K562 (cell line): ENCODE data around the gene PRDX1. TPM values are rescaled to one million over a fixed set of nuclear protein-coding genes. Genes with fewer than 3 reads are reported as not detected.
"Not testable (repeated sequence)": the region's sequence is repeated elsewhere in the genome, so short reads cannot be mapped to it uniquely, and the experiment has no call there.

Experiments used
- ATAC-seq: fragments of 200-7000 bp; cut with Tn5 transposase; 3 replicates; pipeline ENCODE4 v1.9.1; 2020; ENCODE audit warnings: moderate library complexity
- BruUV-seq: library from RNA; stranded (reverse); fragments of 400-500 nt; replicated peaks from 2 replicates; lab custom pipeline; 2021; lab: Mats Ljungman, UMichigan
- CTCF ChIA-PET: fragments of 300-600 bp; formaldehyde crosslinking; extraction: SDS; loops from one replicate; lab custom pipeline; 2021; ENCODE audit warnings: low intra/inter-chr PET ratio; lab: Yijun Ruan, JAX
- POLR2A ChIA-PET: fragments of 300-600, 350-650 bp; sonication (Branson Sonifier 250); formaldehyde crosslinking; extraction: SDS; loops from one replicate; lab custom pipeline; 2021; ENCODE audit warnings: antibody characterized with exemption, inconsistent platforms; lab: Yijun Ruan, JAX
- DNase-seq, 4 experiments: peaks; one replicate each; pipeline versions ENCODE4 v3.0.0 to v3.0.0-alpha.2; 2011 to 2018; ENCODE audit warnings: low spot score in 3 of 4, mixed read lengths in 3 of 4; ENCODE audit errors: extremely low read depth in 1 of 4
- FAIRE-seq: peaks from 2 replicates; lab custom pipeline; 2011; peaks lifted over from hg19 to GRCh38; lab: Jason Lieb, UNC
- H2AFZ ChIP-seq: 2 replicates; pipeline ENCODE4 v1.6.0; 2011; ENCODE audit warnings: low read depth, low read length, control low read depth, inconsistent platforms
- H3K27ac ChIP-seq: fragments of 200-600 bp; 3 replicates; pipeline ENCODE4 v1.8.0; 2011; ENCODE audit warnings: low read depth, mild to moderate bottlenecking, control low read depth, inconsistent platforms, low read length, moderate library complexity, mixed read lengths; ENCODE audit errors: extremely low read depth
- H3K27me3 ChIP-seq, 2 experiments: fragments of 300-600 bp in 1 of 2; 2 replicates in 1 of 2; 3 replicates in 1 of 2; pipeline versions ENCODE4 v1.6.0 to v1.8.0; 2011; ENCODE audit warnings: inconsistent platforms in 2 of 2, low read length in 2 of 2, mild to moderate bottlenecking in 1 of 2, mixed read lengths in 1 of 2, moderate library complexity in 1 of 2; ENCODE audit not compliant: control insufficient read depth in 2 of 2, insufficient read depth in 2 of 2
- H3K36me3 ChIP-seq: fragments of 300-600 bp; 3 replicates; pipeline ENCODE4 v1.8.0; 2011; ENCODE audit warnings: mild to moderate bottlenecking, low read length, inconsistent platforms; ENCODE audit not compliant: control insufficient read depth, insufficient read depth
- H3K4me1 ChIP-seq, 2 experiments: fragments of 200-600 bp in 1 of 2; replicated peaks in 1 of 2; 2 replicates in 1 of 2; 3 replicates in 1 of 2; pipeline versions ENCODE4 v1.5.1 to v1.8.0; 2011; ENCODE audit warnings: inconsistent platforms in 2 of 2, low read length in 2 of 2, mild to moderate bottlenecking in 1 of 2, mixed read lengths in 1 of 2, moderate library complexity in 1 of 2; ENCODE audit not compliant: control insufficient read depth in 2 of 2, insufficient read depth in 2 of 2
- H3K4me2 ChIP-seq: 2 replicates; pipeline ENCODE4 v1.6.1; 2011; ENCODE audit warnings: low read length, control low read depth, inconsistent platforms, mixed read lengths; ENCODE audit not compliant: insufficient read depth
- H3K4me3 ChIP-seq: fragments of 200-600 bp; sonication (generic), shearing (Covaris generic); 2 replicates; pipeline ENCODE4 v1.5.1; 2016; ENCODE audit warnings: control low read depth, inconsistent platforms
- H3K79me2 ChIP-seq: fragments of 200-600 bp; 3 replicates; pipeline ENCODE4 v1.8.0; 2011; ENCODE audit warnings: low read length, inconsistent platforms; ENCODE audit not compliant: control insufficient read depth, insufficient read depth
- H3K9ac ChIP-seq, 2 experiments: 2 replicates each; pipeline versions ENCODE4 v1.6.0 to v1.6.1; 2011; ENCODE audit warnings: low read depth in 2 of 2, low read length in 2 of 2, control low read depth in 1 of 2, inconsistent platforms in 1 of 2, mild to moderate bottlenecking in 1 of 2, mixed read lengths in 1 of 2; ENCODE audit not compliant: insufficient read depth in 1 of 2
- H3K9me1 ChIP-seq: one replicate; pipeline ENCODE4 v1.6.0; 2011; ENCODE audit warnings: inconsistent platforms, mild to moderate bottlenecking, low read length, moderate library complexity; ENCODE audit not compliant: control insufficient read depth, insufficient read depth
- H3K9me3 ChIP-seq: replicated peaks from 2 replicates; pipeline ENCODE4 v1.5.1; 2011; ENCODE audit warnings: low read depth, low read length, inconsistent platforms; ENCODE audit not compliant: control insufficient read depth, insufficient read depth
- H4K20me1 ChIP-seq: replicated peaks from 2 replicates; pipeline ENCODE4 v1.6.1; 2011; ENCODE audit warnings: low read length, inconsistent platforms, mixed read lengths; ENCODE audit not compliant: control insufficient read depth, insufficient read depth
- CBFA2T2 ChIP-seq: fragments of 450-650 bp; conservative IDR thresholded peaks from 2 replicates; pipeline ENCODE4 v1.6.1; 2017; ENCODE audit warnings: mild to moderate bottlenecking
- EGR1 ChIP-seq: fragments of 450-650 bp; conservative IDR thresholded peaks from 2 replicates; pipeline ENCODE4 v1.6.1; 2017; ENCODE audit warnings: mild to moderate bottlenecking
- HIVEP1 ChIP-seq: fragments of 250-450 bp; sonication (Bioruptor Pico); IDR thresholded peaks from 2 replicates; pipeline ENCODE4 v1.4.0; 2020; ENCODE audit warnings: mild to moderate bottlenecking
- HSF4 ChIP-seq: fragments of 250-450 bp; sonication (Bioruptor Pico); IDR thresholded peaks from 2 replicates; pipeline ENCODE4 v2.1.2; 2022; ENCODE audit warnings: mild to moderate bottlenecking, moderate library complexity, borderline replicate concordance
- RAD51 ChIP-seq: fragments of 450-650 bp; IDR thresholded peaks from 2 replicates; pipeline ENCODE4 v1.7.1; 2016; ENCODE audit warnings: low read depth, mild to moderate bottlenecking, borderline replicate concordance
- TOE1 ChIP-seq, 2 experiments: fragments of 450-650 bp in 1 of 2; sonication (generic) in 1 of 2; formaldehyde crosslinking in 1 of 2; IDR thresholded peaks; 2 replicates each; pipeline versions ENCODE4 v1.7.1 to v1.8.0; 2016 to 2022; ENCODE audit warnings: borderline replicate concordance in 2 of 2, mild to moderate bottlenecking in 2 of 2, antibody characterized with exemption in 1 of 2, inconsistent platforms in 1 of 2, low read depth in 1 of 2, missing genetic modification reagents in 1 of 2, moderate library complexity in 1 of 2
- ZFX ChIP-seq: sonication (generic); formaldehyde crosslinking; IDR thresholded peaks from 2 replicates; pipeline ENCODE4 v1.8.0; 2022; ENCODE audit warnings: mild to moderate bottlenecking, missing genetic modification reagents, moderate library complexity
- WGBS: fragments of 100-300 bp; shearing (Covaris generic); methylation state at CpG from one replicate; pipeline ENCODE4 v1.1.6; 2016; ENCODE audit warnings: low coverage, mixed read lengths; ENCODE audit not compliant: insufficient coverage; ENCODE audit errors: missing lambda C conversion rate; 5-methylcytosine and 5-hydroxymethylcytosine counted together
- in situ Hi-C: fragments of 300-500 bp; cut with MboI; formaldehyde crosslinking; loops from 4 replicates; pipeline ENCODE4 v1.15.0; 2018; ENCODE audit warnings: inconsistent platforms, mixed read lengths
- intact Hi-C: fragments of 100-400 bp; cut with micrococcal nuclease; formaldehyde crosslinking; loops from 2 replicates; pipeline ENCODE4 v1.14.2; 2022
- polyA plus RNA-seq, 8 experiments: library from polyadenylated mRNA; depleted of rRNA in 4 of 8; stranded (reverse) in 5 of 8; unstranded in 3 of 8; fragments of >200 nt; fragmentation: Nextera tagmentation in 2 of 8; fragmentation: Illumina TruSeq in 1 of 8; extraction: Ambion mirVana in 2 of 8; extraction: Trizol in 1 of 8; gene quantifications; 2 replicates each; pipeline versions ENCODE4 v1.2.1 to v1.2.3, GENCODE V29; 2011 to 2014; ENCODE audit warnings: inconsistent platforms in 1 of 8, missing spikeins in 1 of 8
- total RNA-seq, 7 experiments: library from RNA; depleted of rRNA in 6 of 7; stranded (reverse); fragments of >200 nt in 6 of 7; fragmentation: Illumina TruSeq in 2 of 7; extraction: Trizol in 2 of 7; gene quantifications; 2 replicates each; pipeline versions ENCODE4 v1.2.1 to v1.2.3, GENCODE V29; 2011 to 2021; ENCODE audit warnings: low replicate concordance in 1 of 7
- TF ChIP-seq, protein P1 (sequence below): sonication (generic); formaldehyde crosslinking; IDR thresholded peaks from 2 replicates; pipeline ENCODE4 v1.5.0; 2020; ENCODE audit warnings: missing genetic modification reagents
- TF ChIP-seq, protein P2 (sequence below): fragments of 450-650 bp; formaldehyde crosslinking; IDR thresholded peaks from 2 replicates; pipeline ENCODE4 v1.4.0; 2020; ENCODE audit warnings: mild to moderate bottlenecking, mixed read lengths

The PRDX1 gene
- total and polyA plus RNA-seq, 9 of the 15 experiments (the other 6 are each of a cell fraction or from before 2014, with no cell fraction given), result 748 to 2,388 (median 1,045) TPM

- DNase-seq, ATAC-seq, CTCF ChIA-PET, H3K4me2 ChIP-seq, H2AFZ ChIP-seq, H3K79me2 ChIP-seq, H3K27ac ChIP-seq, H3K4me3 ChIP-seq, H4K20me1 ChIP-seq, H3K36me3 ChIP-seq, H3K27me3 ChIP-seq, H3K9me1 ChIP-seq, in situ Hi-C loops, FAIRE-seq, H3K9me3 ChIP-seq, BruUV-seq: not testable (repeated sequence)
- Histone ChIP-seq H3K9ac (peak overlapping the region in 1 of 2 experiments; percentile 59; a peak in 1 of 4 replicates), H3K4me1 (peaks cover 9 to 29% of the 10 kb centered on the region in 2 experiments; a peak in 4 of 5 replicates)
- intact Hi-C loops, result loop anchor here (5.0 kb wide), 1 partner anchor 57 kb away; no protein-coding TSS in a partner anchor
- POLR2A ChIA-PET, result interaction anchor here (1.1 to 1.6 kb wide), 2 partner anchors 16 to 147 kb away, joined by 3 to 4 read pairs; no protein-coding TSS in a partner anchor
- 39% methylated on average over 14 of the region's 14 CpGs for WGBS
- TF ChIP-seq EGR1, result peak; percentile 68
Measured at GRCh38 chr1:45489379-45489778, 32.3 kb downstream of the PRDX1 start.

GRCh38 chr1:45488666-45489377 lies 32.9 kb downstream of the PRDX1 start:
- intact Hi-C loops (loop anchor here (5.0 kb wide), 1 partner anchor 57 kb away; no protein-coding TSS in a partner anchor), in situ Hi-C loops (no loop called here)
- Histone ChIP-seq H3K9me3 (peaks cover 4% of the 10 kb centered on the region; the same call in 1 of the 2 replicates), H3K4me3 (no peak overlapping the region), H3K79me2 (no peaks in the 10 kb centered on the region), H3K9me1 (no peaks in the 10 kb centered on the region), H3K36me3 (no peaks in the 10 kb centered on the region), H3K4me1 (peaks cover 9 to 30% of the 10 kb centered on the region in 2 experiments; a peak in 4 of 5 replicates), H3K4me2 (no peak overlapping the region), H3K27me3 (no peaks in the 10 kb centered on the region), H3K27ac (no peak overlapping the region), H4K20me1 (no peaks in the 10 kb centered on the region), H3K9ac (no peak overlapping the region), H2AFZ (0 out of 2 replicates have a peak overlapping the region, but pooled peaks have one; percentile 5)
- WGBS, result 14% methylated on average over 10 of the region's 10 CpGs
- no TSS peak for BruUV-seq
- DNase-seq (peak in 1 of 4 experiments; percentile 25), FAIRE-seq (no peak), ATAC-seq (no peak)
- POLR2A ChIA-PET, result interaction anchor here (0.6 to 1.1 kb wide), 4 partner anchors 11 to 726 kb away, joined by 3 read pairs; partner anchors contain the start of genes CCDC163, MMACHC, MUTYH and TOE1
- CTCF ChIA-PET, result no interaction called here
- no peak for TF ChIP-seq HSF4 (CRISPR knock-in tag)
- 0 out of 2 replicates have a peak, but pooled peaks have one; percentile 16 for TF ChIP-seq CBFA2T2
- peak; percentile 79 for TF ChIP-seq RAD51
- TF ChIP-seq TOE1 (IDR thresholded peaks at IDR 0.05; ENCODE audit: borderline replicate concordance), result peak; percentile 84; the same call in 1 of the 2 replicates
- no peak for TF ChIP-seq TOE1 (CRISPR knock-in tag; IDR thresholded peaks at IDR 0.05; ENCODE audit: borderline replicate concordance, low read depth)
- TF ChIP-seq, protein P1, sequence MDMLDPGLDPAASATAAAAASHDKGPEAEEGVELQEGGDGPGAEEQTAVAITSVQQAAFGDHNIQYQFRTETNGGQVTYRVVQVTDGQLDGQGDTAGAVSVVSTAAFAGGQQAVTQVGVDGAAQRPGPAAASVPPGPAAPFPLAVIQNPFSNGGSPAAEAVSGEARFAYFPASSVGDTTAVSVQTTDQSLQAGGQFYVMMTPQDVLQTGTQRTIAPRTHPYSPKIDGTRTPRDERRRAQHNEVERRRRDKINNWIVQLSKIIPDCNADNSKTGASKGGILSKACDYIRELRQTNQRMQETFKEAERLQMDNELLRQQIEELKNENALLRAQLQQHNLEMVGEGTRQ (CRISPR knock-in tag), result 0 out of 2 replicates have a peak, but pooled peaks have one; percentile 5
- TF ChIP-seq, protein P2, sequence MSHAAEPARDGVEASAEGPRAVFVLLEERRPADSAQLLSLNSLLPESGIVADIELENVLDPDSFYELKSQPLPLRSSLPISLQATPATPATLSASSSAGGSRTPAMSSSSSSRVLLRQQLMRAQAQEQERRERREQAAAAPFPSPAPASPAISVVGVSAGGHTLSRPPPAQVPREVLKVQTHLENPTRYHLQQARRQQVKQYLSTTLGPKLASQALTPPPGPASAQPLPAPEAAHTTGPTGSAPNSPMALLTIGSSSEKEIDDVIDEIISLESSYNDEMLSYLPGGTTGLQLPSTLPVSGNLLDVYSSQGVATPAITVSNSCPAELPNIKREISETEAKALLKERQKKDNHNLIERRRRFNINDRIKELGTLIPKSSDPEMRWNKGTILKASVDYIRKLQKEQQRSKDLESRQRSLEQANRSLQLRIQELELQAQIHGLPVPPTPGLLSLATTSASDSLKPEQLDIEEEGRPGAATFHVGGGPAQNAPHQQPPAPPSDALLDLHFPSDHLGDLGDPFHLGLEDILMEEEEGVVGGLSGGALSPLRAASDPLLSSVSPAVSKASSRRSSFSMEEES (CRISPR knock-in tag), result peak; percentile 72
- no peak for TF ChIP-seq HIVEP1 (CRISPR knock-in tag)
- TF ChIP-seq ZFX, result no peak
